CD4-positive, alpha-beta T cell treated with Interleukin-15 for 1 hour (primary cell): ENCODE results near the gene SHANK3.
"Not testable (repeated sequence)": the region's sequence is repeated elsewhere in the genome, so short reads cannot be mapped to it uniquely, and the experiment has no call there.

Experiments used
- DNase-seq: peaks from one replicate; pipeline ENCODE4 v3.0.0-alpha.2; 2020

The SHANK3 gene

DNA sequence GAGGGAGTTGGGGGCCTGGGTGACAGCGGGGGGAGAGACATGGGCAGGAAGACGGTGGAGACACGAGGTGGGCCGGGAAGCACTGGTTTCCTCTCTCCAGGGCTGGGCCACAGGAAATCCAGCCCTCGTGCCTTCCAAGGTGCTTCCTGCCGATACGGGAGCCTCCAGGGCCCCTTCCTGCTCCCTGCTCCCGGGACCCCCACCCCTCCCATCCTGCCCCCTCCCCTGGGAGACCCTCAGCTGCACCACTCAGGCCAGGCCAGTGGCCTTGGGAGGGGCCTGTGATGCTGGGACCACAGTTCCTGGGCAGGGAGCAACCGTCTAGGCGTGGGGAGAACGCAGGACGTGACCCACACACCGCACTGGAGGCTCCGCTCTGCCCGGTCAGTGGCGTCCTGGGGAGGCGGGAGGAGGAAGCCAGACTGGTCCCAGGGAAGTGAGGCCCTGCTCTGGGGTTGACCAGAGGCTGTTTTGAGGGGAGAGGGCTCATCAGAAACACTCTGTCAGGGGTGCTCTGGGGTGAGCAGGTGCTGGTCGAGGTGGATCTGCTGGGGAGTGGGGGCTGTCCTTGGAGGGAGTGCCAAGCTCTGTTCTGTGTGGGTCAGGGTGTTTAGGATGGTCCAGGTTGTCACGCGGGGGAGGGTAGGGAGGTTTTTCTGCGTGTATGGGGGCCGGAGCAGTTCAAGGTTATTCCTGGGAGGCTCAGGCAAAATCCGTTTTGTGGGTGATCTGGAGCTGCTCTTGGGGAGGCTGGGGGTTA is at the start of gene SHANK3:
SHANK3 (plus strand) TSS at position 353 of the 760 bp plus-strand sequence.
- no peak for DNase-seq

DNA sequence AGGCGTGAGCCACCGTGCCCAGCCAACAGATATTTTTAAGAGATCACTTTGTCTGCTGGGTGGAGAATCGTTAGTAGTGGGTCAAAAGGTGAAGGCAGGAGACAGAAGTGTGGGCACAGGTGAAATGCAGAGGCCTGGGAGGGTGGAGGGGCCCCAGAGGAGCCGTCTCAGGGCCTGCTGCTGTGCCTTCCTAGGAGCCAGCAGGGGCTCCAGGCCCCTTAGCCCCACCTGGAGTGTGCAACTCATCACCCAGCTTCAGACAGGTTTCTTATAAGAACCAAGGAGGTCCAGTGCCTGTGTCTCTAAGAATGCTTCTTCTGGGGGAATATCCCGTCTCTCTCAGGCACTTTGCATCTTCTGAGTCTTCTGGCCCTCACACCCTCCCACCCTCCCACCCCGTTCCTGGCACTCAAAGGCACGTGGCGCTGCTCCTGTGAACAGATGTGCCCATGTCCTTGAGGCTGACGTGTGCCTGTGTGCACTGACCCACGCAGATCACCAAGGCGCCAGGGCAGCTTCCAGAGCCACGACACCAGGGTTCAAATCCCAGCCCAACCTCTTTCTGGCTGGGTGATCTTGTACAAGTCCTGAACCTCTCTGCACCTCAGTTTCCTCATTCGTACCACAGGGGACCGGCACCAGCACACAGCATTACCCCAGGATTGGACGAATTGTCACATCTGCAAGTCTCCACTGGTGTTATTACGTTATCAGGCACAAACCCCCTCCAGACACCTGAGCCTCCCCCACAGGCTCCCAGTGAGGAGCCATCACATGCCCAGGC is 48.1 kb upstream of the SHANK3 start:
- DNase-seq = no peak

- no peak for DNase-seq
These were observed 47.5 kb upstream of the SHANK3 start for GRCh38 chr22:50625131-50625567.

GRCh38 chr22:50625568-50626313 is 46.9 kb upstream of the SHANK3 start:
- no peak for DNase-seq

DNA sequence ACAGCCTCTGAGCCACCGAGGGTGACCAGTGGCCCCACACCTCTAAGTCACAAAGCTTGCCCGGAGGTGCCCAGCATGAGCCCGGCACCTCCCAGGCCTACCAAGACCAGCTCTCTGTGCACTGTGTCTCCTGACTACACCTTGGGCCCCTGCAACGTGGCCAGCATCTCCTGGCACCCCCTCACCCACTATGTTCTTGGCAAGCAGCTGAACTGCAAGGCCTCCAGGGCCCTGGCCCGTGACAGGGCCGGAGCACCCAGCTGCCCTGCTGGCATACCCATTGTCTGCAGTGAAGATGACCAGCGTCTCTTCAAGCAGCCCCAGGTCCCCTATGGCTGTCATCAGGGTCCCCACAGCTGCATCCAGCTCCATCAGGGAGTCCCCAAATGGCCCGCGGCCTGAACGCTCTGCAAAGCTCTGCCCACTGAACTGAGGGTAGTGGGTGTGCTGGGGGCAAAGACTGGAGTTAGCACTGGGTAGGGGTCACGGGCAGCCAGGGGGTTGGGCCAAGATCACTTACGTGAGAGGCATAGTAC is 46.2 kb upstream of the SHANK3 start:
- no peak for DNase-seq

DNA sequence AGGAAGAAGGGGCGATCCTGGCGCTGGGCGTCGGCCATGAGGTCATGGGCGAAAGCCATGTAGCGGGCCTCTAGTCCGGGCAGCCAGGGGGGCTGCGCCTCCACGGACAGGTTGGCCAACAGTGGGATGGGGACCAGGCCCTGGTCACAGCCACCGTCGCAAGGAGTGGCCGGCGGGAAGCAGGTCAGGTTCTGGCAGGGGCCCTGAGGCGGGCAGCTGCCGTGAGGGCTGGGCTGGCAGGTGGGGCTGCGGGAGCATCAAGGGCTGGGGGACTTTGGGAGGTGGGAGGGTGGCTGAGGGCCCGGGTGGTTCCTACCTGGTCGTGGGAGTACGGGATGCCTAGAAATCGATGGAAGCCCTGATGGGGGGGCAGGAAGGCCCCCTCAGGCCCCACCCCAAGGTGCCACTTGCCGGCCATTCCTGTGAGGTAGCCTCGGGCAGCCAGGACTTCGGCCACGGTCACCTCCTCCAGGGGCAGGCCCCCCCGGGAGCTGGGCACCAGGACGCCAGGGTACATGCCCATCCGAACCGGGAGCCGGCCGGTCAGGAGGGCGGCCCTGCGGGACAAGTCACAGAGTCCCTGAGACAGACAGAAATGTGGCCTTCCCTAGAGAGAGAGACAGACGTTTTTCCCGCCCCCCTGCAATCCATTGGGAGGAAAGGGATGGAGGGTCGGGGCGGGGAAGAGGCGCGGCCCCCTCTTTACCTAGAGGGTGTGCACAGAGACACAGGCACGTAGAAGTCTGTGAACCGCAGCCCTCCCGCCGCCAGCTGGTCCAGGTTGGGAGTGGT is 45.6 kb upstream of the SHANK3 start:
- no peak for DNase-seq

DNA sequence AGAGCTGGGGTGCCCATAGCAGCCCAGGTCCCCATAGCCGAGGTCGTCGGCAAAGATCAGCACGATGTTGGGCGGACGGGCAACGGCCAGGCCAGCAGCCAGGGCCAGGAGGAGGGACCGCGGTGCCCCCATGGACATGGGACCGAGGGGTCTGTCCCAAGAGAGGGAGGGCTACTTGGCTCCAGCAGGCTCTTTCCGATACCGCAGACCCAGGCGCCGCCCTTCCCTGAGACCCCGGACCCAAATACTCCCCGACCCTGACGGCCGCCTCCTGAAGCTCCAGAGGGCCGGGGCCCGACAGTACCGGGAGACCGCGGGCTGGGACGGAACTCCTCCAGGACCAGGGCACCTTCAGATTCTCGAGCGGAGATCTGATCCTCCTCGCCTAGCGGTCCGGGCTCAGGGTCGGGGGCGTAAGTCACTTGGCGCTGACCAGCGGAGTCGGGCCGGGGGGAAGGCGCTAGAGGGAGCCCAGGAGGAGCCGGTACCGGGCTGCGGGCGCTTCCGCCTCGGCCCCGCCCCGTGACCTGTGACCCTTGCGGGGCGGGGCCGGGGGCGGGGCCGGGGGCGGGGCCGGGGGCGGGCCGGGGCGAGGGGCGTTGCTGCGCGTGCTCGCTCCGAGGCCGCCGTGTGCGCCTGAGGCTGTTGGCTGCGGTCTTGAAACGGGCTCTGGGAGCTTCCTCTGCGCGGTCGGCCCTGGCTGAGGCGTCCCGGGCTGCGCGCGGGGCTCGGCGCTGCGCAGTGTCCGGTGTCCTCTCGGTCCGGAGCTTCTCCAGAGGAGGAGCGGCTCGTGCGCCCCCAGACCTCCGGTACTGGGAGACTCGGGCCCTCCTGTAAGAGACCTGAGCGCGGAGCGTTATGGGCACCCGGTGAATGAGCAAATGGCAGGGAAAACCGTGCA is 44.7 kb upstream of the SHANK3 start, which contains the start of gene ARSA:
ARSA (minus strand) TSS at position 511 of the 901 bp plus-strand sequence; CDS start at position 138, 373 bp downstream.
- DNase-seq = peak; percentile 84

DNA sequence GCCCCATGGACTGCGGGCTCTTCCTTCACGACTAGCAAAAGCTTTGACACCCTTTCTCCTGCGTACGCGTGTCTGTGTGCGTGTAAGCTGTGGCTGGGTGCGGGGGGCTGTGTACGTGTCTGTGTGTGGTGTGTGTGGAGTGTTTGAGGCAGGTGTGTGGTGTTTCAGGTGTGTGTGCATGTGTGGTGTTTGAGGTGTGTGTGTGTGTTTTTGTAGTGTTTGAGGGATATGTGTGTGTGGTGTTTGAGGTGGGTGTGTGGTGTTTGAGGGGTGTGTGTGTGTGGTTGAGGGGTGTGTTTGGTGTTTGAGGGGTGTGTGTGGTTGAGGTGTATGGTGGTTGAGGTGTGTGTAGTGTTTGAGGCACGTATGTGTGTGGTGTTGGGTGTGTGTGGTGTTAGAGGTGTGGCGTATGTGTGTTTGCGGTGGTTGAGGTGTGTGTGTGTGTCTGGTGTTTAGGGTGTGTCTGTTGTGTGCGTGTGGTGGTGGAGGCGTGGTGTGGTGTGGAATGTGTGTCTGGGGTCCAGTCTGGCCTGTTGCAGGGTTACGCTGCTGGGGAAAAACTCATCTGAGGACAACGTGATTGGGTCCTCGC is 44.0 kb upstream of the SHANK3 start:
- DNase-seq = peak; percentile 69

GRCh38 chr22:50630376-50630775 is 42.2 kb upstream of the SHANK3 start:
- DNase-seq = no peak

- no peak for DNase-seq
These were observed 39.5 kb upstream of the SHANK3 start for GRCh38 chr22:50633086-50633485.

DNA sequence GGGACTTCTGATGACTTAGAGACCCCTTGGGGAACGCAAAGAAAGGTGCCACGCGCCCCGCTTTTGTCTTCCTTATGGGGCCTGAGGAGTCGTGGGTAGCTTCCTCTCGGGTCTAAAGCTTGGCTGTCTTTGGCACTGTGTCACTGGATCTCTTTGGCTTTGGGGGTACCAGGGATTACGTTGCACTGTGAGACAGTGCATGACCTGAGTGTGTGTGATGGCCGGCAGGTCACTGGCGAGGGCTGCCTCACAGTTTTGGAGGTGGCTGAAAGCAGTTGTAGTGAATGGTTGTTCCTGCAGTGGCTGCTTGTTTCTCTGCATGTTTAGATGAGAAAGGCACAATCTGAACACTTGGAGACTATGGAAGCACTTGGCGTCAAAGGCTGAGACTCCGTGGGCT is 38.9 kb upstream of the SHANK3 start:
- no peak for DNase-seq

DNA sequence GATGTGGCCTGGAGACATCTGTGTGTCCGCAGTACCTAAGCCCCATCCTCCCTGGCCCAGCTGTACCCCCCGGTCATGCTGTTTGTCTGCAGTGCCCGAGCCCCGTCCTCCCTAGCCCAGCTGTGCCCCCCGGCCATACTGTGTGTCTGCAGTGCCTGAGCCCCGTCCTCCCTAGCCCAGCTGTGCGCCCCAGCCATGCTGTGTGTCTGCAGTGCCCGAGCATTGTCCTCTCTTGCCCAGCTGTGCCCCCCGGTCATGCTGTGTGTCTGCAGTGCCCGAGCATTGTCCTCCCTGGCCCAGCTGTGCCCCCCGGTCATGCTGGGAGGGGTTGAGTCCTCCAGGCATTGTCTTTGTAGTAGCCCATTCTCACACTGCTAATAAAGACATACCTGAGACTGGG is 37.0 kb upstream of the SHANK3 start:
- DNase-seq = no peak

GRCh38 chr22:50640296-50640695 is 32.3 kb upstream of the SHANK3 start:
- not testable (repeated sequence) for DNase-seq

GRCh38 chr22:50640857-50641647 is 31.6 kb upstream of the SHANK3 start:
- DNase-seq = no peak

- no peak for DNase-seq
These were observed 30.7 kb upstream of the SHANK3 start for GRCh38 chr22:50641696-50642607.

GRCh38 chr22:50643021-50643820 is 29.4 kb upstream of the SHANK3 start:
- not testable (repeated sequence) for DNase-seq

- DNase-seq = not testable (repeated sequence)
These were observed 28.9 kb upstream of the SHANK3 start for GRCh38 chr22:50643821-50644101.

DNA sequence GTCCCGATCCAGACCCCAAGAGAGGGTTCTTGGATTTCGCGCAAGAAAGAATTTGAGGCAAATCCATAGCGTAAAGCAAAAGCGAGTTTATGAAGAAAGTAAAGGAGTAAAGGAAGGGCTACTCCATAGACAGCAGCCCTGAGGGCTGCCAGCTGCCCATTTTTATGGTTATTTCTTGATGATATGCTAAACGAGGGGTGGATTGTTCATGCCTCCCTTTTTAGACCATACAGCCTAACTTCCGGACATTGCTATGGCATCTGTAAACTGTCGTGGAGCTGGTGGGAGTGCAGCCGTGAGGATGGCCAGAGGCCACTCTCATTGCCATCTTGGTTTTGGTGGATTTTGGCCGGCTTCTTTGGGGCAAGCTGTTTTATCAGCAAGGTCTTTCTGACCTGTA is 19.4 kb upstream of the SHANK3 start:
- no peak for DNase-seq
